ENCODE measurements around the gene YIPF7.

The YIPF7 gene

GRCh38 chr4:44651425-44651824, at the start of gene YIPF7:
YIPF7 (minus strand) TSS chr4:44651625; CDS start chr4:44650100, 1,525 bp downstream.
- DNase-seq = peak in 1 of 14 donors; percentile 86

GRCh38 chr4:44701037-44701436, 49.6 kb upstream of the YIPF7 start:
- no peak for DNase-seq

GRCh38 chr4:44700427-44700826, 49.0 kb upstream of the YIPF7 start:
- no peak for DNase-seq

- no peak for DNase-seq
Observed at GRCh38 chr4:44684648-44685047, 33.2 kb upstream of the YIPF7 start.

GRCh38 chr4:44679060-44679459, 27.6 kb upstream of the YIPF7 start:
- no peak for DNase-seq

GRCh38 chr4:44678094-44679041, 26.9 kb upstream of the YIPF7 start, which contains the start of gene GUF1:
GUF1 (plus strand) TSS chr4:44678420; CDS start chr4:44678623, 203 bp downstream.
- peak; percentile 31 to 96 (median 87) for DNase-seq

- no peak for DNase-seq
Observed at GRCh38 chr4:44675366-44675765, 23.9 kb upstream of the YIPF7 start.

- DNase-seq = no peak
Observed at GRCh38 chr4:44674471-44674870, 23.0 kb upstream of the YIPF7 start.

GRCh38 chr4:44671636-44672035, 20.2 kb upstream of the YIPF7 start:
- peak in 1 of 14 donors; percentile 91 for DNase-seq

- peak in 2 of 14 donors; percentile 30 to 96 for DNase-seq
Observed at GRCh38 chr4:44670506-44671199, 19.2 kb upstream of the YIPF7 start.

GRCh38 chr4:44668526-44668925, 17.1 kb upstream of the YIPF7 start:
- no peak for DNase-seq

GRCh38 chr4:44663539-44664263, 12.3 kb upstream of the YIPF7 start:
- DNase-seq = no peak

GRCh38 chr4:44662623-44663005, 11.2 kb upstream of the YIPF7 start:
- DNase-seq = no peak

- DNase-seq = no peak
Observed at GRCh38 chr4:44661940-44662622, 10.7 kb upstream of the YIPF7 start.

GRCh38 chr4:44660396-44660795, 9.0 kb upstream of the YIPF7 start:
- no peak for DNase-seq

GRCh38 chr4:44652002-44652401, 577 bp upstream of the YIPF7 start:
- peak in 1 of 14 donors; percentile 58 for DNase-seq

- no peak for DNase-seq
Observed at GRCh38 chr4:44646151-44646550, 5.3 kb downstream of the YIPF7 start.

GRCh38 chr4:44638091-44638490, 13.3 kb downstream of the YIPF7 start:
- peak in 1 of 14 donors; percentile 46 for DNase-seq

GRCh38 chr4:44632733-44633132, 18.7 kb downstream of the YIPF7 start:
- no peak for DNase-seq

GRCh38 chr4:44632089-44632488, 19.3 kb downstream of the YIPF7 start:
- DNase-seq = no peak

GRCh38 chr4:44629280-44629866, 22.1 kb downstream of the YIPF7 start:
- DNase-seq = peak in 4 of 14 donors; percentile 0 to 52 (median 5)

GRCh38 chr4:44623676-44624075, 27.7 kb downstream of the YIPF7 start:
- no peak for DNase-seq

Measured in C1 segment of cervical spinal cord (tissue), 14 donors.